HG03060 (cell line): ENCODE measurements around the gene L3MBTL1.
A peak's percentile ranks its signal among the peaks of the same experiment; 100 is the strongest.

Experiments
- ATAC-seq: cut with Tn5 transposase; IDR thresholded peaks from one replicate; pipeline ENCODE4 v1.9.1; 2021; ENCODE audit warnings: low read depth, moderate number of reproducible peaks; ENCODE audit not compliant: unreplicated experiment

The L3MBTL1 gene

DNA sequence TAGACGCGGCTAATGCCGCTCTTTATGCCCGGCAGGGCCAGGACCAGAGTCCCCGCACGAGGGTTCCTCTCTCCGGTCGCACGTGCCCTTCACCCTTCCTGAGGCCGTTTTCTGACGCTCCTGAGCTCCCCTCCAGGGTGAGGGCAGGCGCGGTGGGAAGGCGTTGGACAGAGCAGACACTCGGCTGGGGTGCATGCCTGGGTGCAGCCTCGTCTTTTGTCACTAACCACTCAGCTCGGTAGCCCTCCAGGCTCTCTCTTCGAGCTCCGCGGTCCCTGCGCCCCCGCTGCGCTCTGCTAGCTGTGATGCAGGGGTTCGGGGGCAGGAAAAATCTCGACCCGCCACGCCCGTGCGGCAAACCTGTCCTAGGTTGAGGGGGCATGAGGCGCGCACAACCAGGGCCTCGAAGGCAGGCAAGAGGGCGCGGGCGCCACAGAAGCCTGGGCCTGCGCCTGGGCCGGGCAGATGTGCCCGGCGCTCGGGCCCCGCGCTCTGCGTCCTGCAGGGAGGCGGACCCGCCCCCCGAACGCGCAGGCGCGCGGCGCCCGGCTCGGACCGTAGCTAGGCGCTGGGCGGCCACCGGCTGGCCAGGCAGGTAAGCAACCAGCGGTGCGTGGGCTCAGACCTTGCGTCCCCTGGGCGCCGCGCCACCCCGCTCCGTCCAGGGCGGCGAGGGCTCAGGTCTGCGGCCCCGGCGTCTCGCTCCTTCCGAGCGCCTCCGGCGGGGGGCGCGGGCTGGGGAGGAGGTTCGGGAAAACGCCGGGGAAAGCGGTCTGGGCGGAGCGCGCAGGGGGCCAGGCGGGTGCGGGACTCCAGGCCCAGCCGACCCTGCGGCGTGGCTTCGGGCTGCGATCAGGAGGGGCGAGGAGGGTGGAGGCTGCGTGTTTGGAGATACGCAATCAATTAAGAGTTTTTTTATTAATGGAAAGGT, at the start of gene L3MBTL1:
Gene L3MBTL1, plus strand, starts transcription at position 548 of the 931 bp plus-strand sequence. CDS start 5,807 bp downstream, outside the sequence.
- no peak for ATAC-seq

DNA sequence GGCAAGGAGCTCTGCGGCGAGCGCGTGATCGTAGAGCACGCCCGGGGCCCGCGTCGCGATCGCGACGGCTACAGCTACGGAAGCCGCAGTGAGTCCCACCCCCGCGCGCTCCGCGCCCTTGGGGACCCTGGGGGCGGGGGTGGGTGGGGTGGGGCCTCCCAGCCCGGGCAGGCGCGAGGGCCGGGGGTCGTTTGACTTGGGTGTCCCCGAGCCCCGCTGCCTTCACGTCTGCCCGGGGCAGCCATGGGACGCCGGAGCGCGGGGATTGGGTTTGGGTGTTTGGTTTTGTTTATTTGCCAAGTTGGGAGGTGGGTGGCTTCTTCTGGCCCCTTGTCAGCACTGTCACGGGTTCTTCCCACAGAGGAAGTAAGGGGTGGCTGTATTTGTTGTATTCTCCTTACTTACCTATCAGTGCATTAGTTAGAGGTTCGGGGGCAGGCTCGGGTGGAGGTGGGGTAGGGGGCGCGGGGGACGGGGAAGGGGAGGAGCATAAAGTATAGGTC, 49.0 kb upstream of the L3MBTL1 start:
- no peak for ATAC-seq

DNA sequence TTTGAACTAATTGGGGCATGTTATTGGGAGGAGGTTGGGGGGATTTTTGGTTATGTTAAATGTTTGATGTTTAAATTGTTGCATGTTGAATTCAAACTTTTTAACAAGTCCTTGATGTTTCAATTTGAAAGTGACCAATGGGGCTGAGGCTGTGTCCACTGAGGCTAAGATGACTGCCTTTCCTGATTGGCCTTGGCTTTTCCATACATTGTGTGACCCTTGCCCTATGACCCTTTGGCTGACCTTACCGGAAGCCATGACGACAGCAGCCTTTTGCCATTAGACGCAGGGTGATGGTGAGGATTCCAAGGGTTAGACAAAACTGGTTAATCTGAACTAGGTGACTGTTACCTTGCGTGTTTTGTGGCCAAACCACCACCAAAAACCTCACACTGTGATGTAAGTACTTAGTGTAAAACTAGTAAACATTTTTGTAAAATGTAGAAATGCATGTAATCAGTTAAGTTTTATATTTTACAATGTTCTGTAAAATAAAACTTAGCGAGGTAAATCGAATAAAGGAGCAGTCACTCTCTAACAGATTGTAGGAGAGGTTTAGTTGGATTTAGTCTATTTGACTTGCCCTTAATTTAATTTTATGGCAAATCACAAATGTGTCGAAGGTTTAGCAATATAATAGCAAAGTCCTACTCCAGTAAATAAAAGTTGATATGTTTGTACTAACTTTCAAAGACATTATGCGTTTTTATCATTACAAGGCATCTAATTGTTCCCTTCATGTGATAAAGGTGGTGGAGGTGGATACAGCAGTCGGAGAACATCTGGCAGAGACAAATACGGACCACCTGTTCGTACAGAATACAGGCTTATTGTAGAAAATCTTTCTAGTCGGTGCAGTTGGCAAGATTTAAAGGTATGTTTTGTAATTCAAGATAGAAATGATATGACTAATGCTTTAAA, 48.2 kb upstream of the L3MBTL1 start:
- ATAC-seq, result no peak

DNA sequence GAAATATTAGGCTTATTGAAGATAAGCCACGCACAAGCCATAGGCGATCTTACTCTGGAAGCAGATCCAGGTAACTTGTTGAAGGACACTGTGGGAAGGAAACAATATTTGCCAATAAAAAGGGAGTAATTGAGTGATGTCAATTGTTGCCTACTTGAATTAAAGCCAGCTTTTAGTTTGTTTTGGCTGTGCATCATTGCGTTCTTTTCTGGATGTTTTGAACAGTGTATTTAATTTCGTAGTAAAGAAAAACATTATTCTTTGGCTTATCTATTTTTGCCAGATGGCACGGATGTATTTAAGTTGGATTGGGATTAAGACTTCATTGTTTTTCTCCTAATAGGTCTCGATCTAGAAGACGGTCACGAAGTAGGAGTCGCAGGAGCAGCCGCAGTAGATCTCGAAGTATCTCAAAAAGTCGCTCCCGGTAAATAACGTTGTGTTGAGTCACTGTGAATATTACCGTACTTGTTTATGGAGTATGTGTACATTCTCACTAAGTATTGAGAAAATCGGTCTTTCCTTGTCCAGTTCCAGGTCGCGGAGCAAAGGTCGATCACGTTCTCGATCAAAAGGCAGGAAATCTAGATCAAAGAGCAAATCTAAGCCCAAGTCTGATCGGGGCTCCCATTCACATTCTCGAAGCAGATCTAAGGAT, 47.2 kb upstream of the L3MBTL1 start:
- ATAC-seq, result no peak

DNA sequence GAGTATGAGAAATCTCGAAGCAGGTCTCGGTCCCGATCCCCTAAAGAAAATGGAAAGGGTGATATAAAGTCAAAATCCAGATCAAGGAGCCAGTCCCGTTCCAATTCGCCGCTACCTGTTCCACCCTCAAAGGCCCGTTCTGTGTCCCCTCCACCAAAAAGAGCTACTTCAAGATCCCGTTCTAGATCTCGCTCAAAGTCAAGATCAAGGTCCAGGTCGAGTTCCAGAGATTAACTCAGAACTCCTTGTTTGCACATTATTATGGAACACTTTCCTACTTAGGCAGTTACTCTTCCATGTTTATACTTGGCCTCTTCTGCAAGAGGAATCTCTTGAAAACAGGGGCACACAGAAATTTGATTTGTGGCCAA, 46.7 kb upstream of the L3MBTL1 start:
- no peak for ATAC-seq

DNA sequence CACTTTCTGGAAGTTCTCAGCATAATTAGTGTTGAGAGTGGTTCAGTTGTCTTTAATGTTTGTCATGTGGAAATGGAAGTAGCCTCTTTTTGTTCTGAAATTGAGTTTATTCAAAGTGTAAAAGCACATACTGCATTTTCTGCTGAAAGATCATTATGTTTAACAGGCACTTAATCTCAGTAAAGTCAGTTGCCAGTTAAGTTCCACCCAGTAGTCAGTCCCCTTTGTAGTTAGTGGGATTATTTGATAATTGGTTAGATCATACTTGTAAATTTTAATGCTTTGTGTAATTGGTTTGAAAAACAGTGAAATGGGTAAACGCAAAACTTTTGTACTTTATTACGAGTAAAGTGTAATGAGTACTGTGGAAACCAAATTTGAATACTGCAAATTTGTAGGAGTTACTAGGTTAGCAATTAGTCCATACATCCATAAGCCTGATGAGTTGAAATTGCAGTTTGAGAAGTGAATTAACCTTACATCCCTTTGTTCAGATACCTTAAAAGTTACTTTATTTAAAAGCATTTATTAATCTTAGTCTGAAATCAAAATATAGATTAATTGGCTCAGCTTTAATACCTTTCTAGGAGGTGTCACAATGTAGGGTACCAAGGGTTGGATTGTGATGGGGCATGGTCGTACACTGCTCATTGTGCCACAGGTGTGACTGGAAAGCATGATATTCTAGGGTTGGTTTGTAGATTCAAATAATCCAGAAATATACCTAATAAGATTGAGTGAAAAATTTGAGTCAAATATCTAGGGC, 45.4 kb upstream of the L3MBTL1 start:
- ATAC-seq, result no peak

DNA sequence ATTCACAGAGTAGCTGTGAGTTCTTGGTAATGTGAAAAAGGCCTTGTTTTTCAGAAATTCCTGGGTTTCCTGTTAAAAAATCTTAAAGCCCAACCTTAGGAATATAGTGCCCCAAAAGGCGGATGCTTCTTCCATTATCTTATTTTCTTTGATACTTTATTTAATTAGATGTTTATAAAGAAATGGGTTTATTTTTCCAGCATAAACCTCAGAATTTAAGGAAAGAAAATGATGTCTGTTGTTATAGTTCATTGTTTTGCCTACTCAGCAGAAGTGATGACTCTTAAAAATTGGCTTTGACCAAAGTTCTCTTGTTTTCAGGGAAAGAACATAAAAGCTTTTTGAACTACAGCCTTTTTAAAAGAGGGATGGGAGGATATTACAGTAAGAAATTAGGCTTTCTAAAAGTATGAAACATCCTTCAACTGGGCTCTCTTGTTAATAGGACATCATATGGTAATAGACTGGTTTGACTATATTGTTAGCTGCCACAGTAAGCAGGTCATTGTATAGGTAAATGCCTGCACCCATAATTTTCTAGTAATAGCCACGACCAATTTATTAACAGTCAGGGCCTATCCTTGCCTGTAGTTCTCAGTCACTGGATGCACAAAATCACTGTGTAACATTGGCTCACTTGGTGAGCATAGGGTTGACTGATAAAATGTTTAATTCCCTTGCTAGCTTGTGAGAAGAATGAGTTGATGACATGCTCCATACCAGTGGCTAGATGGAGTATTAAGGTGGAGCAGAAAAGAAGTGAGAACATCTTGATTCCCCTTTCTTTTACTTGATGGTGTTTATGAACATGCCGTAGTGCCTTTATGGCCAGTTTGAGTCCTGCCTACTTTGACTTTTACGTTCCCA, 44.6 kb upstream of the L3MBTL1 start:
- no peak for ATAC-seq

DNA sequence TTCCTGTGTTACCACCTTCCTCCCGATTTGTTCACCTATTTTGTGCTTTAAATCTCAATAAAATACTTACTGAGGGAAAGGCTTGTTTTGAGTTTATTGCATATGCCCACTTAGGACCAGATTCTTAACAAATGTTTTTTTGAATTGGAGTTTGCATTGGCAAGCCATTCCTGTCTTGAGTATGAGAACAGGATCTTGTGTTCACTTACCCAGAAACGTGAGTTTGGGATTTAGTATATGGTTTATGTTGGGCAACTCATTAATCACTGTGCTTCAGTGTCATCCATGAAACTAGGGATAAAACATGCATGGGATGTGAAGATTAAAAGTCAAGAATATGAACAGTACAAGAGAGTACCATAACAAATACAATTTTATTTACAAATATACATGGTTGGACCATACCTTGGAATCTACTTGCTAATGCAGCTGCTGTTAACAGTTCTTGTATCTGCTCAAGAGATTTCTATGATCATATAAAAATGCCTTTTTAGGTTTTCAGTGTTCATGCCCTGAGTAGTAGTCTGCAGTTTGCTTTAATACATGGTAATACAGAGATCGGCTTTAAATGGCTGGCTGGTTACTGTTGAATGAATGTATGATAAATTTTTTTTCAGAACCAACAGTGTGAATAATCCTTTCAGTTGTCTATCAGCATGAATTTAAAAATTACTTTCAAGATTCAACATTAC, 43.8 kb upstream of the L3MBTL1 start:
- ATAC-seq, result no peak

DNA sequence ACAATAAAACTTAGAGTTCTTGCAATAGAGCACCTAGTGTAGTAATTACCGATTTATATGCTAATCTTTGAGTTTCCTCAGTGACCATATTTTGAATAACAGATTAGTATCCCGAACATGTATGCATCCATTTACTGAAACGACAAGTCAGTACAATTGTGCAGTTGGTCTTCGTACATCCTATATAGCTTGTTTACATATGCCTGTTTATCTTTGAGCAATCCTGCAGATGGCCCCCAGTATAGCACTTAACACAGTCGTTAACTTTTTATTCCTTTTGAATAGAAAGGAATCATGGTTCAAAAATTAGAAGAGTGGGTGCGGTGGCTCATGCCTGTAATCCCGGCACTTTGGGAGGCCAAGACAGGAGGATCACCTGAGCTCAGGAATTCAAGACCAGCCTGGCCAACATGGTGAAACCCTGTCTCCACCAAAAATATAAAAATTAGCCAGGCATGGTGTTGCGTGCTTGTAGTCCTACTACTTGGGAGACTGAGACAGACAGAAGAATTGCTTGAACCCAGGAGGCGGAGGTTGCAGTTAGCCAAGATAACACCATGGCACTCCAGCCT, 43.2 kb upstream of the L3MBTL1 start:
- no peak for ATAC-seq

DNA sequence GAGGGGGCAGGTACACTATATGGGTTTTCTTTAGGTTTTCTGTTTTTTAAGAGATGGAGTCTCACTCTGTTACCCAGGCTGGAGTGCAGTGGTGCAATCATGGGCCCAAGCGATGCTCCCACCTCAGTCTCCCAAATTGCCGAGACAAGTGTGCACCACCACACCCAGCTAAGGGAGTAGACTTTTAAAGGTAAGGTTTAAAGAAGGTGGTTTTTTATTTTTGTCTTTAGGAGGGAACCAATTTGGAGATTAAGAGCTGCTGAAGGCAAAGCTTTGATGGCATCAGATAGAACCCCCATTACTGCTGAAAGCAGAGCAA, 41.9 kb upstream of the L3MBTL1 start:
- no peak for ATAC-seq

DNA sequence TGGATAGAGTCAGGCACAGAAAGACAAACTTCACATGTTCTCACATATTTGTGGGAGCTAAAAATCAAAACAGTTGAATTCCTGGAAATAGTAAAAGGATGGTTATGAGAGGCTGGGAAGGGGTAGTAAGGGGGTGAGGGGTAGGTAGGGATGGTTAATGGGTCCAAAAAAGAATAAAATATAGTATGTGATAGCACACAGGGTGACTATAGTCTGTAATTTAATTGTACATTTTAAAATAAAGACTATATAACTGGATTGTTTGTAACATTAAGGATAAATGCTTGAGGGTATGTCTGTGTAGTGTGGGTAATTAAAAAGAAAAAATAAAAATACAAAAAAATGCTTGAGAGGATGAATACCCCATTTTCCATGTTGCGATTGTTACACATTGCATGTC, 39.9 kb upstream of the L3MBTL1 start:
- no peak for ATAC-seq

DNA sequence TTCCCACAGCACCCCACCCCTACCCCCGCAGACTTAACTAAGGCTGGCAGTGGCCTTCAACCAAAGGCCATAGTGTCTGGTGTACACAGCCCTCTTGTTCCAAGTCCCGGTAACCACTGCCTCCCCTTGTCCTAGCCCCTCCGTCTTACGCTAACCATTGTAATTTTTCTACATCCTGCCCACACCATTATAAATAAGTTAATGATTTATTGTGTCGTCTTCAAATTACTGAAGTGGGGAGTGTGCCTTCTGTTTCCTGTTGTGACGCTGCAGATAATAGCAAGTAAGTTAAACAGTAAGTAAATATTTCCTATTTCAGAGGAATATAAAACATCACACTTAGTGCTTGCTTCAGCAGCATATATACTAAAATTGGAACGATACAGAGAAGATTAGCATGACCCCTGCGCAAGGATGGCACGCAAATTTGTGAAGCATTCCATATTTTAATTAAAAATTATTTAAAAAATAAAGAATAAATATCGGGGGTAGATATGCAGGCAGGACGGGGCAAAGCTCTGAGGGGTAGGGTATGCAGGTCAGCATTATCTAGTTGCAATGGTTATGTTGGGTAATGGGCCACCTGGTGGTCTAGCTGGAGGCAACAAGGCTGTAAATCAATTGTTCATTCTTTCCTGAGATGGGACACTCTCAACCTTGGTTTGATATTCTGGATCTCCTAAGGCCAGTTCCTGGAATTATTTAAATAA, 34.7 kb upstream of the L3MBTL1 start:
- no peak for ATAC-seq

DNA sequence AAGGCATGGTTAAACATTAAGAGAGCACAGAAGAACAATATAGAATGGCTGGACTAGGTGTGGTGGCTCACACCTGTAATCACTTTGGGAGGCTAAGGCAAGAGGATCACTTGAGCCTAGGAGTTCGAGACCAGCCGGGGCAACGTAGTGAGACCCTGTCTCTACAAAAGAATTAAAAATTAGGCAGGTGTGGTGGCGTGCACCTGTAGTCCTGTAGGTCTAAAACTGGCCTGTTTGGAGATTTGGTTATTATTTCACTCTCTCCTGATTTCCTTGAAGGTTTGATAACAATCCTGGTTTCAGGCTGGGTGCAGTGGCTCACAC, 34.2 kb upstream of the L3MBTL1 start:
- ATAC-seq, result no peak

DNA sequence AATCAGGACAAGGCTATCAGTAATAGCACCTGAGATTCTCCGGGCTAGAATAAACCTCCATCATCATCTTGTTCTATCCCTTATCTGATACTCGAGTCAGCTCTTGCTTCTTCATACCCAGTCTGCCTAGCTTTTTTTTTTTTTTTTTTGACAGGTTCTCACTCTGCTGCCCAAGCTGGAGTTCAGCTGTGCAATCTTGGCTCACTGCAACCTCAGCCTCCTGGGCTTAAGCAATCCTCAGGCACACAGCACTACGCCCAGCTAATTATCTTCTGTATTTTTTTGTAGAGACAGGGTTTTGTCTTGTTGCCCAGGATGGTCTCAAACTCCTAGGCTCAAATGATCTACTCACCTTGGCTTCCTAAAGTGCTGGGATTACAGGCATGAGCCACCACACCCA, 30.3 kb upstream of the L3MBTL1 start:
- ATAC-seq, result no peak

DNA sequence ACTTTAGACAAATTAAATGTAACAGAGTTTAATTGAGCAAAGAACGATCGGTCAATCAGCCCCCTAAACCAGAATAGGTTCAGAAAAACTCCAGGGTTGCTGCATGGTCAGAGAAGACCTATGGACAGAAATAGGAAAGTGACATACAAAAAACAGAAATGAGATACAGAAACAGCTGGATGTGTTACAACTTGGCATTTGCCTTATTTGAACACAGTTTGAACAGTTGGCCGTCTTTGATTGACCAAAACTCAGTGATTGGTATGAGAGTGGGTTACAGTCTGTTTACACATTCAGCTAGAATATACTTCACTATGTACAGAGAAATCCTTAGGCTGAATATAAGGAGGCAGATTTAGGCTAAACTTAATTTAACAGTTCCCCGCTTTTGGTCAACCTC, 29.9 kb upstream of the L3MBTL1 start:
- ATAC-seq, result no peak

DNA sequence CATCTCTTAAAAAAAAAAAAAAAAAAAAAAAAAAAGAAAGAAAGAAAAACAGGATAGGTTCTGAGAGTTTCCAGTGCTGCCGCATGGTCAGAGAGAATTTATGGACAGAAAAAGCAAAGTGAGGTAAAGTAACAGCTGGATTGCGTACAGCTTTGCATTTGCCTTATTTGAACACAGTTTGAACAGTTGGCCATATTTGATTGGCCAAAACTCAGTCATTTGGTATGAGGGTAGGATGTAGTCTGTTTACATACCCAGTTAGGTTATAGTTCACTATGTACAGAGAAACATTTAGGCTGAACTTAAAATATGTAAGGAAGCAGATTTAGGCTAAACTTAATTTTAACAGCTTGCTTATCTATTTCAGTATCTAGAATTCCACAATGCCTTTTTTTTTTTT, 17.5 kb upstream of the L3MBTL1 start:
- no peak for ATAC-seq

DNA sequence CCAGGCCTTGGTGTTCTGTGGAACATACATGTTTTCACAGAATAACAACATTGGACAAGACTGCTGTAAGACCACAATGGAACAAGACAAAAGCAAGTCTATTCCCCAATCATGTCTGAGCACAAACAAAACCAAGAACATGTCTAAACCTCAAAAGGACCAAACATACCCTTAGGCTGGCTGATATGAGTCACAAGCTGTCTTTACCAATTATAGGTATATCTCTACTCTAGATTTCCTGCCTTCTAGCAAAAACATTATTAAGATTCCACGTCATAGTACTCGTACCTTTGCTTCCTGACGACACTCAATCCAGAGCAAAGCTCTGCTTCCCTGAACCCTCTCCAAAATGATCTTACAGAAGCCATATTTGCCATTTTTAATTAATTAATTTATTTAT, 15.4 kb upstream of the L3MBTL1 start:
- ATAC-seq, result peak; percentile 93

DNA sequence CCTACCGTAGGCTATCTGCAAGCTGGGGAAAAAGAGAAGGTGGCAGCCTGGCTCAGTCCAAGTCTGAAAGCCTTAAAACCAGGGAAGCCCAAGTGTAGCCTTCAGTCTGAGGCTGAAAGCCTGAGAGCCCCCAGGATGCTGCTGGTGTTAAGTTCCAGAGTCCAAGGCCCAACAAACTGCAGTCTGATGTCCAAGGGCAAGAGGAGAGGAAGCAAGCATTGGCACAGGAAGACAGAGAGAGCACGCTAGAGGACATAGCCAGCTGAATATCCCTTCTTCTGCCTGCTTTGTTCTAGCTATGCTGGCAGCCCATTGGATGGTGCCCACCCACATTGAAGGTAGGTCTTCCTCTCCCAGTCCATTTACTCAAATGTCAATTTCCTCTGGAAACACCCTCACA, 12.1 kb upstream of the L3MBTL1 start:
- no peak for ATAC-seq
